IPS-18c (cell line): ENCODE data around the gene GABBR2.

ENCODE experiments used
- H3K4me3 ChIP-seq: 2 replicates; pipeline ENCODE4 v1.7.0; 2013; ENCODE audit warnings: low read depth, mild to moderate bottlenecking, low read length, moderate library complexity; ENCODE audit not compliant: insufficient read depth
- H3K9me3 ChIP-seq: one replicate; pipeline ENCODE4 v1.6.1; 2013; ENCODE audit warnings: mild to moderate bottlenecking, low read length, moderate library complexity; ENCODE audit not compliant: control insufficient read depth, insufficient read depth

Gene GABBR2

DNA sequence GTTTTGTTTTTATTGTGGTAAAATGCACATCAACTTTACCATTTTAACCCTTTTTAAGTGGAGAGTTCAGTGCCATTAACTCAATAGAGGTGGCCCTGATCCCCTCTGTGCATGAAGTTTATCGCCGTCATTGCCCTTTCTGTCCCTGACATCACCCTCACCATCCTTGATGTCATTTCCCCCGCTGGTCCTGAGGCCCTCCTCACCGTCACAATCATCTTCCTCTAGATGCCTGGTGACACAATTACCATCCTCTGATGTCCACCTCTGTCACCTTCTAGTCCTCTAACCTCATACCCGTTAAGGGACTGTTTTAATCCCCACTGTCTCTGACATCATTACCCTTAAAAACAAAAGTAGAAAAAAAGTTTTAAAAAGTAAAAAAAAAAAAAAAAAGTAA lies 340.8 kb downstream of the GABBR2 start:
- no peaks in the 10 kb centered on the region for H3K9me3 ChIP-seq
- H3K4me3 ChIP-seq: no peak overlapping the region

DNA sequence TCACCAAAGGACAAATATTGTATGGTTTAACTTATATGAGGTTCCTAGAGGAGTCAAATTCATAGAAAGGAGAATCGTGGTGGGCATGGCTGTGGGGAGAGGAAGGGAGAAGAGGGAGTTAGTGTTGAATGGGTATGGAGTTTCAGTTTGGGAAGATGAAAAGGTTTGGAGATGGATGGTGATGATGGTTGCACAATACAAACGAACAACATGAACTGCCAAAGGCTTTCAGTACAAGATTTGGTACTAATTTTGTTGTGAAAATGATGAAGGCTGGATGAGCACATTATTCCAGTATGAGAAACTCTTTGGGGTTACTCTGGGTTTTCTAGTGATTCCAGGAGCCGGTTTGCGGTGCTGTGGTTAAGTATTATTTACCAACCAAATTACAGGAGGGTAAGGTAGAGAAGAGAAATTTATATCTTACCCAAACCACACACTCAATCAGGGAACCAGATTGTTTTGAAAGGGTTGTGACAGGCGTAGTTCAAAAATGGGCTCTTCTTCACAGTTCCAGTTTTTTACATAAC lies 341.3 kb downstream of the GABBR2 start:
- Histone ChIP-seq H3K4me3 (no peak overlapping the region), H3K9me3 (no peaks in the 10 kb centered on the region)

DNA sequence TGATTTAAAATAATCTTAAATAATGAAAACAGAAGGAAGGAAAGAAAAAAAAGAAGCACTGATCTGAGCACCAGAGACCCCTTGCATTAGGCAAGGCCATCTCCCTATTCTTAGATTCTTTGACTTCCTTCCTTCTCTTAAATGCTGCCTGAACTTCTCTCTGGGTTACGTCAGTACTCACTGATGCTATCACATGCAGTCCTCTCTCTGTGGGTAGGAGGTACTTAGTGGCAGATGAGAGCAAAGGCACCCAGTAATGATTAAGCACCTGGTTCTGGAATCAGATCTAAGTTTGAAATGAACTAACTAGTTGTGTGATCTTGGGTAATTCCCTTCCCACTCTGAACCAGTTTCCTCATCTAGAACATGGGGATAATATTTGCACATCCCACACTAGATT lies 343.0 kb downstream of the GABBR2 start:
- H3K4me3 ChIP-seq: no peak overlapping the region

DNA sequence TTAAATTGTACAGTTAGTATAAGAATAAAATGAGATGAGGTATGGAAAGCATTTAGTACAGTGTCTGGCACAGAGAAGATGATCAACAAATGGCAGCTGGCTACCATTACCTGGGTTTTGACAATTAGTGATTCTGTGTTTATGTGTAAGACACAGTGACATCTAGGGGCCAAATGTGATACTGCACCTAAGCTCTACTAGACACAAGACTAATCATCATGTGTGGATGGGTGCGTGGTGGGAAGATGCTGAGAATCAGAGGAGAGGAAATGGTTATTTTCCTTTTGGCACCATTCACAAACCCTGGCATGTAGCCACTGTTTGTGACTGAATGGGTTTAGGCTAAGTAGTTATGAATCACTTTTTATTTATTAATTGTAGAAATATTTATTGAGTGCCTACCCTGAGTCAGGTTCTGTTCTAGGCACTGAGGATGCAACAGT lies 343.5 kb downstream of the GABBR2 start:
- Histone ChIP-seq H3K9me3 (no peaks in the 10 kb centered on the region), H3K4me3 (no peak overlapping the region)

More for the DNA sequence above, 343.0 kb downstream of the GABBR2 start:
- no peaks in the 10 kb centered on the region for H3K9me3 ChIP-seq

DNA sequence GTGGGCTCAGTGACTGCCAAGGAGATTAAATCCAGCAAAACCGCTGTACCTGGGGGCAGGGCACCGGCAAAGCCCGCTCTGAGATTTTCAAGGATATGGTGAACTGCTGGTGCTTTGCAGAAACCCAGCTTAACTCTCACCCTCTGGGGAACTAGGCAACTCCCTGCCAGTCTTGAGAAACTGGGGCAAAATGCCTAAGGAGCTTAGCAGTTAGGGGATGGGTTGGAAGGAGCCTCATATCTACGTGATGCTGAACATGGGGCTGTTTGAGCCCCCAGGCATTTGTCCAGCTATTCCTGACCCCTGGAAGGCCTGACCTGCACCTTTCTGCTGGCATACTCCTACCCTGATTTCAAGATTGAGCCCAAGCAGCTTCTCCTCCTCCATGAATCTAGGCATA lies 344.6 kb downstream of the GABBR2 start:
- H3K4me3 ChIP-seq: no peak overlapping the region
- H3K9me3 ChIP-seq: no peaks in the 10 kb centered on the region

DNA sequence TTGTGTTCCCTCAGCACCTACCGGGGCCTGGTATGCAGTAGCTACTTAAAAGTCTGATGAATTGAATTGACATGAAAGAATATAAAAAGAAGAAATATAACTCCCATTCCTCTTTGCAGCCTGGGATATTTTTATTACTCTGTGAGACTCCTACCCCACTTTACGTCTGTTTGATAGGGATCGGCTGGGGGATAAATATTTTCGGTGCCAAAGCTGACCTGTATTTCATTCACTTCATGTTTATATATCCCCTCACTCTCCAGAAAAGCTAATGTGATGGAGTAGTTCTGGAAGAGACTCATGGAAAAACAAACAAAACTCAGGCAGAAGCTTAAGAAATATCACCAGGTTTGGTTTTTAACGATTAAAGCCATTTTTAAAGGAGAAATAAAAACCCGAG lies 345.1 kb downstream of the GABBR2 start:
- H3K4me3 ChIP-seq: no peak overlapping the region
- H3K9me3 ChIP-seq: no peaks in the 10 kb centered on the region

DNA sequence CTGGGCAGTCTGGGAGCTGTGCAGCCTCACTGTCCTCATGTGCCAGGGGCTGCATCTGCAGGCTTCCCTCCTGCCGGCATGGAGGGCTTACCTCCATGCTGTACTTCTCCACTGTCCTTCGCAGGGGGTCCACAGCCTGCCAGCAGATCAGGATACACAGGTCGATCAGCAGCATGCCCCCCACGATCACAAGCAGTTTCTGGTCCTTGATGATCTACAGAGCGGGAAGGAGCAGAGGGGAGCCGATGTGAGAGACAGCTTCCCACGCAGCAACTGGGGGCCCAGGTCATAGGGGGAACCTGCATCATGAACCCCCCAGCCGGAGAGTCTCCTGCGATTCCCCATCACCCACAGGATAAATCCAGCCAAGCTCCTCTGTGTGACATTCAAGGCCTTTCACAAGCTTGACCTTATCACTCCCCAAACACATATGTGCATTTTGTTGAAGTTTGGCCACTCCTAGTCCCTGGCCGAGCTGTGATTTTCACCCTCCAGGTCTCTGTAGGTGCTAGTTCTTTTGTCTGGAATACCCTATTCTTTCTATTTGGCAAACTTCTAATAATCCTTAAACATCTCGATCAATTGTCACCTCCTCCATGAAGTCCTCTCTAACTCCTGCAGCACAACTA lies 346.0 kb downstream of the GABBR2 start:
- no peak overlapping the region for H3K4me3 ChIP-seq
- no peaks in the 10 kb centered on the region for H3K9me3 ChIP-seq

DNA sequence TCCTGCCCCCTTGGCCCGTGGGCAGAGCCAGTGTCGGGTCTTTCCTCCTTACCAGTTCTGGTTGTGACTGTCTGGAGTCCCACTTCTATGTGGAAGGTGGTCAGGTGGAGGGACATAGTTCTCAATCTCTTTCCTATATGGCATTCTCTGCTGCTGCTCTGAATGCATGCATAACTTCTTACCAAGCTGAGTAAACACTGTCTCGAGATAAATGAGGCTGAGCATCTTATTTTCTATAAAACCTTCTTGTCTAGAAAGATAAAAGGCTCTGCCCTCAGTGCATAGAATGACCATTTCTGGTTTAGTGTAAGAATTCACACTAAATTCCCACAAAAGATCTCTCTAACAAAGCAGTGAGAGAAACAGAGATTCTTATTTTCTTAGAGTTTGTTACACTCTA lies 347.1 kb downstream of the GABBR2 start:
- Histone ChIP-seq H3K4me3 (no peak overlapping the region), H3K9me3 (no peaks in the 10 kb centered on the region)

DNA sequence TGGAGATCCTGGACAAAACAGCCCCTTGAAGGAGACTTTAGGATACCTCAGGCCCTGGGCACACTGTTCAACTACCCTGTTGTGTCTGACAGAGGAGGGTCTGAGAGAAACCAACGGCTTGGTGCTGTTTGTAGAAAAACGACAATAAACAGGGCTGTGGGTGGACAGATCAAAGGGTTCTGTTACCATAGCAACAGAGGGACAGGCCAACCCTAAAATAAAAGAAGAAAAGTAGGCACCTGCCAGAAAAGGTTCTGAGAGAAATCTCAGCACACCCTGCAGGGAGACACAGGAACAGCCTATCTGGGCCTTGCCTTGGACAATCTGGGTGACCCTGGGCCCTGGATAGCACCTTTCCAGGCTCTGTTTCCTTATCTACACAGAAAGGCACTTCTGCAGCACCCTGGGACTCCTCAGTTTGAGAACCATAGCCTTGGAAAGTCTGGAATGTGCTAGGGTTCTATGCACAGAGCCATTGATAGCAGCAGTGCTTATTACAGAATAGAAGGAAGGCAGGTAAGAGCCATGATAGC lies 348.5 kb downstream of the GABBR2 start:
- Histone ChIP-seq H3K4me3 (no peak overlapping the region), H3K9me3 (no peaks in the 10 kb centered on the region)

DNA sequence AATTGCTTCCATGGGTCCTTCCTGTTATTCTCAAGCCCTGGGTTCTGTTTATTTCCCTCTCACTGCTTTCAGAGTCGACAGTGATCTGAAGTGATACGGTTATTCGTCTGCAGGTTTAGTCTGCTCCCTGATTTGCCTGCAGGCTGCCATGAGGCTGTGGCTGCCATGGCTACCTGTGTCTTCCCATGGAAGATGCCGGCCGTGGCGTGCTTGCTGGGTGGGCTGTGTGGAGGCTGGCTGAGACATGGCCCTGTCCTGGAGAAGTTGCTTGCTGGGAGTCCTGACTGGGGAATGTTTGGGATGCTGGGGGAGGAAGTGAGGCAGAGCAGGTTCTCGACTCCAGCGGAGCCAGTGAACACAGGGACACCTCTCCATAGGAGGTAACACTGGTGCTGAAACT lies 349.2 kb downstream of the GABBR2 start:
- H3K4me3 ChIP-seq: no peak overlapping the region
- no peaks in the 10 kb centered on the region for H3K9me3 ChIP-seq

DNA sequence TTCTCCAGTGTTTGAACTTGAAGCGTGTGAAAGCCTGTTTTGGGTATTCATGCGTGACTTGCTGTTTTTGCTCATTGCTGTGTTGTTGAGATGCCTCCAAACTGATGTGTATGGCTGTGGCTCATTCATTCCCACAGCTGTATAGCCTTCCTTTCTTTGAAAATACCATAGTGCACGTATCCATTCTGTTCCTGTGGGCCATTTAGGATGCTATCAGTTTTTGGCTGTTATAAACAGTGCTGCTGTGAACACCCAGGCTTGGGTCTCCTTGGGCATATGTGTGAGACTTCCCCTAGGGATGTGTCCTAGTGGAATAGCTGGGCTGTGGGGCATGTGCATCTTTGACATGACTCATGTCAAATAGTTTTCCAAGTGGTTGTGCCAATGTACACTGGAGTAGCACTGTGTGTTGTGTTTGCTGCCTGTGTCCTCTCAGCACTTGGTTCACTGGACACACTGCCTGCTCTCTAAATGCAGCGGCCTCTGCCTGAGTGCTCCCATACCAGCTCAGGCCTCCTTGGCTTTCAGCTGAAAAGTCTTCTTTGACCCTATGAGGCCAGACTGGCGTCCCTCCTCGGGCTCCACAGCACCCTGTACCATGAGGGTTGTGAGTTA lies 350.7 kb downstream of the GABBR2 start:
- Histone ChIP-seq H3K4me3 (no peak overlapping the region), H3K9me3 (no peaks in the 10 kb centered on the region)

DNA sequence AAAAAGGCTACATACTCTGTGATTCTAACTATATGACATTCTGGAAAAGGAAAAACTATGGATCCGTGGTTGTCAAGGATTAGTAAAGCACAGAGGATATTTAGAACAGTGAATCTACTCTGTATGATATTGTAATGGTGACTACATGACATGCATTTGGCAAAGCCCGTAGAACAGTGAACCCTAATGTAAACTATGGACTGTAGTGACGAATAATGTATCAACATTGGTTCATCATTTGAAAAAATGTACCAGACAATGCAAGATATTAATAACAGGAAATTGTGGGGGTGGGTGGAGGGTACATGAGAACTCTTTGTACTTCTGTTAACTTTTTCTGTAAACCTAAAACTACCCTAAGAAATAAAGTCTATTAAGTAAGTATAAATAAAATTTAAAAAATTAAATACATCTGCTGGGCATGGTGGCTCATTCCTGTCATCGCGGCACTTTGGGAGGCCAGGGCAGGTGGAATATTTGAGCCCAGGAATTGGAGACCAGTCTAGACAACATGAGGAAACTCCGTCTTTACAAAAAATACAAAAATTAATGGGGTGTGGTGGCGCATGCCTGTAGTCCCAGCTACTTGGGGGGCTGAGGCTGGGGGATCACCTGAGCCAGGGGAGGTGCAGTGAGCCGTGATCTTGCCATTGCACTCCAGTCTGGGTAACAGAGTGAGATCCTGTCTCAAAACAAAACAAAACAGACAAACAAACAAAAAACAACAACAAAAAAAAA lies 351.6 kb downstream of the GABBR2 start:
- H3K9me3 ChIP-seq: no peaks in the 10 kb centered on the region
- no peak overlapping the region for H3K4me3 ChIP-seq

DNA sequence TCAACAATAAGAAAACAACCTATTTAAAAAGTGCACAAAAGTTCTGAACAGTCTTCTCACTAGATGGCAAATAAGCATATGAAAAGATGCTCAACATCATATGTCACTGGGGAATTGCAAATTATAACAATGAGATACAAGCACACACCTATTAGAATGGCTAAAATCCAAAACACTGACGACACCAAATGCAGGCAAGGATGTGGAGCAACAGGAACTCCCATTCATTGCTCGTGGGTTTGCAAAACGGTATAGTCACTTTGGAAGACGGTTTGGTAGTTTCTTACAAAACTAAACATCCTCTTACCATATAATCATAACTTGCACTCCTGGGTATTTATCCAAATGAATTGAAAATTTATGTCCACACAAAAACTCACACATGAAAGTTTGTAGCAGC lies 352.4 kb downstream of the GABBR2 start:
- H3K4me3 ChIP-seq: no peak overlapping the region

DNA sequence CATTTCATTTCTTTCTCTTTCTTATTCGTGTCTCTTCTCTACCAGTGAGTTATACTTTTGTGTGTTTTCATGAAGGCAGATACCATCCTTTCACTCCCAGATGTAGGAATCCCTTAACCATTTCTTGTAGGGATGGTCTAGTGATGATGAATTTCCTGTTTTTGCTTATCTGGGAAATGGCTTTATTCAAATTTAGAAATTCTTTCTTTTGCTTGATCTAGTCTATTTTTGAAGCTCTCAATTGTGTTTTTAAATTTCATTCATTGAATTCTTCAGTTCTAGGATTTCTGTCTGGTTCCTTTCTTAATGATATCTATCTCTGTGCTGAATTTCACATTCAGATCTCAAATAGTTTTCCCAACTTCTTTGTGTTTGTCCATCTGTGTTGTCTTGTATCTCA lies 357.4 kb downstream of the GABBR2 start:
- Histone ChIP-seq H3K9me3 (no peaks in the 10 kb centered on the region), H3K4me3 (no peak overlapping the region)

More for the DNA sequence above, 352.4 kb downstream of the GABBR2 start:
- no peaks in the 10 kb centered on the region for H3K9me3 ChIP-seq

DNA sequence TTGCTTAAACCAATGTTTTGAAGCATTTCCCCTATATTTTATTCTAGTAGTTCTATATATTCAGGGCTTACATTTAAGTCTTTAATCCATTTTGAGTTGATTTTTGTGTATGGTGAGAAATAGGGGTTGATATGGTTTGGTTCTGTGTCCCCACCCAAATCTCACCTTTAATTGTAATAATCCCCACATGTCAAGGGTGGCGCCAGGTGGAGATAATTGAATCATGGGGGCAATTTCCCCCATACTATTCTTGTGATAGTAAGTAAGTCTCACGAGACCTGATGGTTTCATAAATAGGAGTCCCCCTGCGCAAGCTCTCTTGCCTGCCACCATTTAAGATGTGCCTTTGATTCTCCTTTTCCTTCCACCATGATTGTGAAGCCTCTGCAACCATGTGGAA lies 361.1 kb downstream of the GABBR2 start:
- Histone ChIP-seq H3K9me3 (no peaks in the 10 kb centered on the region), H3K4me3 (no peak overlapping the region)

DNA sequence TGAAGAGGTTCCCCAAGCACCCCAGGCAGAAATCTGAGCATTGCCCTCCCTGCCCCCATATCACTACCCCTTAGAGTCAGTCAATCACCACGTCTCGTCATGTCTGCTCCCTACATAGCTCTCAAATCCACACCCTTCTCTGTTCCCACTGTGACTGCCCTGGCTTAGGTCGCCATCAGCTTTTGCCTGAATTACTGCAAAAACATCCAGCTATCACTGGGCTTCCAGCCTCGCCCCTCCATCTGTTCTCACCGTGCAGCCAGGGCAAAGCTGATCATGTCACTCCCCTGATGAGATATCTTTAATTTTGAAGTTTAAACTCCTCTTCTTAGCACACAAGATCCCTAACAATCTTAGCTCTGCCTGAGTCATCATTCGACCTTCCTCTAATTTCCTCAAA lies 363.7 kb downstream of the GABBR2 start:
- no peak overlapping the region for H3K4me3 ChIP-seq

DNA sequence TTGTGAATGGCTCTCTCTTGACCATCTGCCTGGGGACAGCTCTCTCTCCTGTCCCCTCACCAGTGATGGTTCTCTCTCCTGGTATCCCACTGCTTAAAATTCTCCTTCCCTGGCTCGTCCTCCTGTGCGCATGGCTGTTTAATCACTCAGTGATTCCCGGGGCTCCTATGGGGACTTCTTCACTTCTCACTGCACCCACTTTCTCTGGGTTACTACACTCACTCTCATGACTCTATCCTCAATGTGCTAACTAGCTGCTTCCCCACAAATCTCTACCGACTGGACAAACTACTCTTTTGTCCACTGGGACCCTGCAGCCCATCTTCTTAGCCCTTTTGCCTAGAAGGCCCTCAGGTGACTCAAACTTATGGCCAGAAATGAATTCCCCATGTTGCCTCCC lies 364.2 kb downstream of the GABBR2 start:
- Histone ChIP-seq H3K4me3 (no peak overlapping the region), H3K9me3 (no peaks in the 10 kb centered on the region)

More for the DNA sequence above, 363.7 kb downstream of the GABBR2 start:
- no peaks in the 10 kb centered on the region for H3K9me3 ChIP-seq

DNA sequence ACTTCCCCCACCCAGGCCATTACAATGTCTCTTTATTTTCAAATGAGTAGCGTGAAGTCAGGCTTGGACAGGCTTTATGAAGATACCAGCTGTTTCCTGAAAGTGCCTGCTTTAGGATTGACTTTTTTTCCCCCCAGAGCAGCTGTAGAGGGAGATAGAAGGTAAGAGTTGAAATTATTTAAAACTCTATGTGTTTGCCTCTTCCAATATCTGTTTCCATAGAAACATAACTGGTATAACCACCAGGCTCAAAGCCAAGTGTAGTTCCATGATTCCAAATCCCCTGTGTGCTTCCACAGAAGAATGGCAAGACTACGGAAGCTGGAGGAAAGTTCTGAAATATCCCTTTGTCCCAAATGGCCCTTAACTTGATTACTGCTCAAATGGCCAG lies 365.9 kb downstream of the GABBR2 start:
- no peaks in the 10 kb centered on the region for H3K9me3 ChIP-seq
- H3K4me3 ChIP-seq: no peak overlapping the region
